HS-27A (cell line): ENCODE results near the gene CYB561.
A peak's percentile ranks its signal among the peaks of the same experiment; 100 is the strongest.
"Not testable (repeated sequence)": the region's sequence is repeated elsewhere in the genome, so short reads cannot be mapped to it uniquely, and the experiment has no call there.

Source experiments
- DNase-seq: peaks from one replicate; pipeline ENCODE4 v3.0.0-alpha.2; 2012; ENCODE audit warnings: low read depth, missing footprints

Gene CYB561

GRCh38 chr17:63478814-63479494, 32.8 kb upstream of the CYB561 start:
- peak; percentile 65 for DNase-seq

- no peak for DNase-seq
These were observed 31.7 kb upstream of the CYB561 start for GRCh38 chr17:63477480-63478440.

GRCh38 chr17:63476854-63477479, 30.9 kb upstream of the CYB561 start, which contains the start of gene ACE:
Gene ACE, plus strand, starts transcription at chr17:63477061. Its CDS starts 34 bp downstream, at chr17:63477095.
- DNase-seq = no peak

- DNase-seq = no peak
These were observed 30.4 kb upstream of the CYB561 start for GRCh38 chr17:63476459-63476853.

GRCh38 chr17:63475491-63476412, 29.6 kb upstream of the CYB561 start:
- DNase-seq = no peak

- DNase-seq = no peak
These were observed 28.7 kb upstream of the CYB561 start for GRCh38 chr17:63474586-63475460.

- DNase-seq = no peak
These were observed 28.1 kb upstream of the CYB561 start for GRCh38 chr17:63474174-63474573.

GRCh38 chr17:63468099-63468498, 22.0 kb upstream of the CYB561 start:
- DNase-seq = not testable (repeated sequence)

- no peak for DNase-seq
These were observed 18.7 kb upstream of the CYB561 start for GRCh38 chr17:63464691-63465236.

- DNase-seq = no peak
These were observed 17.7 kb upstream of the CYB561 start for GRCh38 chr17:63463771-63464170.

GRCh38 chr17:63460018-63460417, 13.9 kb upstream of the CYB561 start:
- DNase-seq = no peak

GRCh38 chr17:63458478-63458877, 12.4 kb upstream of the CYB561 start:
- no peak for DNase-seq

- DNase-seq = no peak
These were observed 9.3 kb upstream of the CYB561 start for GRCh38 chr17:63455417-63455816.

GRCh38 chr17:63454915-63455314, 8.8 kb upstream of the CYB561 start:
- no peak for DNase-seq

- DNase-seq = not testable (repeated sequence)
These were observed 8.3 kb upstream of the CYB561 start for GRCh38 chr17:63454357-63454756.

- no peak for DNase-seq
These were observed 7.0 kb upstream of the CYB561 start for GRCh38 chr17:63452962-63453551.

GRCh38 chr17:63452046-63452961, 6.2 kb upstream of the CYB561 start:
- DNase-seq = no peak

GRCh38 chr17:63451150-63451549, 5.0 kb upstream of the CYB561 start:
- no peak for DNase-seq

GRCh38 chr17:63450551-63450950, 4.4 kb upstream of the CYB561 start:
- DNase-seq = no peak
